IMR-90 (cell line): ENCODE results near the gene GHDC. TPM values are rescaled to one million over a fixed set of nuclear protein-coding genes. Genes with fewer than 3 reads are reported as not detected.

Source experiments
- ATAC-seq: fragments of 200-7000 bp; cut with Tn5 transposase; 2 replicates; pipeline ENCODE4 v1.9.1; 2020; ENCODE audit warnings: low read depth, mild to moderate bottlenecking, moderate library complexity
- BruUV-seq: library from RNA; stranded (reverse); fragments of 400-500 nt; replicated peaks from 2 replicates; lab custom pipeline; 2021; lab: Mats Ljungman, UMichigan
- CTCF ChIA-PET: fragments of 300-600 bp; formaldehyde crosslinking; extraction: SDS; loops from one replicate; lab custom pipeline; 2021; ENCODE audit warnings: antibody characterized with exemption; lab: Yijun Ruan, JAX
- POLR2A ChIA-PET: fragments of 300-600 bp; sonication (Branson Sonifier 250); formaldehyde crosslinking; loops from one replicate; lab custom pipeline; 2022; ENCODE audit warnings: antibody characterized with exemption; ENCODE audit not compliant: unreplicated experiment; lab: Charles Lee
- DNase-seq: peaks from one replicate; pipeline ENCODE4 v3.0.0; 2013
- H2AFZ ChIP-seq: replicated peaks from 2 replicates; pipeline ENCODE3; 2013; ENCODE audit warnings: low read length, mild to moderate bottlenecking; ENCODE audit not compliant: poor library complexity
- H2AK5ac ChIP-seq: 2 replicates; pipeline ENCODE4 v1.6.1; 2013; ENCODE audit warnings: low read depth, low read length, inconsistent platforms
- H2AK9ac ChIP-seq: replicated peaks from 2 replicates; pipeline ENCODE3; 2013; ENCODE audit warnings: mild to moderate bottlenecking, low read depth, low read length, moderate library complexity; ENCODE audit not compliant: poor library complexity
- H2BK120ac ChIP-seq: 2 replicates; pipeline ENCODE4 v1.6.1; 2013; ENCODE audit warnings: low read depth, low read length, inconsistent platforms
- H2BK15ac ChIP-seq: 3 replicates; pipeline ENCODE4 v1.6.1; 2013; ENCODE audit warnings: low read depth, low read length, inconsistent platforms
- H2BK20ac ChIP-seq: 2 replicates; pipeline ENCODE4 v1.6.1; 2013; ENCODE audit warnings: low read depth, mild to moderate bottlenecking, inconsistent platforms, low read length, moderate library complexity
- H2BK5ac ChIP-seq: 2 replicates; pipeline ENCODE4 v1.6.1; 2013; ENCODE audit warnings: mild to moderate bottlenecking, low read depth, low read length, inconsistent platforms; ENCODE audit not compliant: poor library complexity, severe bottlenecking
- H3K14ac ChIP-seq: replicated peaks from 2 replicates; pipeline ENCODE4 v1.6.1; 2013; ENCODE audit warnings: low read depth, low read length, inconsistent platforms
- H3K18ac ChIP-seq: 2 replicates; pipeline ENCODE4 v1.6.1; 2013; ENCODE audit warnings: low read depth, low read length, control low read depth
- H3K23ac ChIP-seq: 2 replicates; pipeline ENCODE4 v1.6.1; 2013; ENCODE audit warnings: low read depth, low read length, inconsistent platforms
- H3K27ac ChIP-seq: 2 replicates; pipeline ENCODE4 v1.5.1; 2013; ENCODE audit warnings: mild to moderate bottlenecking, control low read depth, low read length; ENCODE audit not compliant: insufficient read depth
- H3K27me3 ChIP-seq: 2 replicates; pipeline ENCODE4 v1.6.1; 2013; ENCODE audit warnings: low read length; ENCODE audit not compliant: control insufficient read depth, insufficient read depth
- H3K36me3 ChIP-seq: 2 replicates; pipeline ENCODE4 v1.6.1; 2013; ENCODE audit warnings: low read length, mixed read lengths; ENCODE audit not compliant: control insufficient read depth, insufficient read depth
- H3K4ac ChIP-seq: 2 replicates; pipeline ENCODE4 v1.6.1; 2013; ENCODE audit warnings: low read depth, low read length, inconsistent platforms
- H3K4me1 ChIP-seq: 2 replicates; pipeline ENCODE4 v1.6.1; 2013; ENCODE audit warnings: low read length, mixed read lengths; ENCODE audit not compliant: control insufficient read depth, insufficient read depth
- H3K4me2 ChIP-seq: 2 replicates; pipeline ENCODE4 v1.6.1; 2013; ENCODE audit warnings: low read depth, mild to moderate bottlenecking, control low read depth, low read length, moderate library complexity
- H3K4me3 ChIP-seq: 2 replicates; pipeline ENCODE4 v1.5.1; 2013; ENCODE audit warnings: low read depth, mild to moderate bottlenecking, control low read depth, low read length, moderate library complexity; ENCODE audit not compliant: insufficient read depth
- H3K56ac ChIP-seq: 2 replicates; pipeline ENCODE4 v1.6.1; 2013; ENCODE audit warnings: low read length, inconsistent platforms; ENCODE audit not compliant: insufficient read depth; ENCODE audit errors: extremely low read depth
- H3K79me1 ChIP-seq, 2 experiments: 2 replicates each; pipeline ENCODE4 v1.6.1; 2013; ENCODE audit warnings: low read length in 2 of 2, inconsistent platforms in 1 of 2, low read depth in 1 of 2
- H3K9ac ChIP-seq: 2 replicates; pipeline ENCODE4 v1.6.1; 2013; ENCODE audit warnings: low read depth, low read length, control low read depth
- H3K9me1 ChIP-seq: 2 replicates; pipeline ENCODE4 v1.6.1; 2013; ENCODE audit warnings: low read length, inconsistent platforms; ENCODE audit not compliant: insufficient read depth
- H3K9me3 ChIP-seq: 2 replicates; pipeline ENCODE4 v1.6.1; 2013; ENCODE audit warnings: low read length; ENCODE audit not compliant: control insufficient read depth, insufficient read depth
- H4K20me1 ChIP-seq: 2 replicates; pipeline ENCODE4 v1.6.1; 2013; ENCODE audit warnings: low read length, inconsistent platforms; ENCODE audit not compliant: insufficient read depth
- H4K5ac ChIP-seq: 2 replicates; pipeline ENCODE4 v1.6.1; 2013; ENCODE audit warnings: mild to moderate bottlenecking, low read depth, low read length, control low read depth
- H4K8ac ChIP-seq, 2 experiments: 2 replicates each; pipeline ENCODE4 v1.6.1; 2013; ENCODE audit warnings: low read depth in 2 of 2, low read length in 2 of 2, control low read depth in 1 of 2, inconsistent platforms in 1 of 2
- H4K91ac ChIP-seq: 2 replicates; pipeline ENCODE4 v1.6.1; 2013; ENCODE audit warnings: low read depth, low read length, inconsistent platforms; ENCODE audit not compliant: insufficient read depth
- CEBPB ChIP-seq: IDR thresholded peaks from 2 replicates; pipeline ENCODE4 v1.6.1; 2012; ENCODE audit warnings: low read depth, low read length, improper control_type of control experiment
- MAFK ChIP-seq: IDR thresholded peaks from 2 replicates; pipeline ENCODE4 v1.6.1; 2012; ENCODE audit warnings: low read depth, low read length, improper control_type of control experiment
- WGBS, 2 experiments: methylation state at CpG; one replicate each; pipeline versions ENCODE4 v1.1.5 to v1.1.7; 2013; ENCODE audit warnings: missing lambda C conversion rate in 2 of 2; ENCODE audit not compliant: insufficient read length in 1 of 2; ENCODE audit errors: extremely low coverage in 2 of 2; 5-methylcytosine and 5-hydroxymethylcytosine counted together
- dilution Hi-C: fragments of 300-500 bp; cut with HindIII; formaldehyde crosslinking; loops from one replicate; pipeline ENCODE4 v1.14.3; 2018; ENCODE audit warnings: low sequenced_read_pairs; ENCODE audit not compliant: unreplicated experiment
- in situ Hi-C: fragments of 300-500 bp; cut with MboI; formaldehyde crosslinking; loops from 3 replicates; pipeline ENCODE4 v1.14.3; 2019; ENCODE audit warnings: low sequenced_read_pairs, inconsistent platforms, mixed read lengths
- intact Hi-C: fragments of 100-400 bp; cut with micrococcal nuclease; formaldehyde crosslinking; loops from 2 replicates; pipeline ENCODE4 v1.10.0; 2022
- polyA plus RNA-seq, 3 experiments: library from polyadenylated mRNA; depleted of rRNA; stranded (reverse); fragments of >200 nt; gene quantifications; 2 replicates each; pipeline ENCODE4 v1.2.3, GENCODE V29; 2012; ENCODE audit warnings: low replicate concordance in 1 of 3
- total RNA-seq: library from RNA; depleted of rRNA; stranded (reverse); fragments of >200 nt; gene quantifications from 2 replicates; pipeline ENCODE4 v1.2.3, GENCODE V29; 2012
- TF ChIP-seq, protein P1 (sequence below): conservative IDR thresholded peaks from 2 replicates; pipeline ENCODE4 v1.5.1; 2012; ENCODE audit warnings: mild to moderate bottlenecking, low read depth, low read length, improper control_type of control experiment

GHDC gene
- total and polyA plus RNA-seq, 2 of the 4 experiments (the other 2 are of a cell fraction): 5.2 to 8.1 TPM

DNA sequence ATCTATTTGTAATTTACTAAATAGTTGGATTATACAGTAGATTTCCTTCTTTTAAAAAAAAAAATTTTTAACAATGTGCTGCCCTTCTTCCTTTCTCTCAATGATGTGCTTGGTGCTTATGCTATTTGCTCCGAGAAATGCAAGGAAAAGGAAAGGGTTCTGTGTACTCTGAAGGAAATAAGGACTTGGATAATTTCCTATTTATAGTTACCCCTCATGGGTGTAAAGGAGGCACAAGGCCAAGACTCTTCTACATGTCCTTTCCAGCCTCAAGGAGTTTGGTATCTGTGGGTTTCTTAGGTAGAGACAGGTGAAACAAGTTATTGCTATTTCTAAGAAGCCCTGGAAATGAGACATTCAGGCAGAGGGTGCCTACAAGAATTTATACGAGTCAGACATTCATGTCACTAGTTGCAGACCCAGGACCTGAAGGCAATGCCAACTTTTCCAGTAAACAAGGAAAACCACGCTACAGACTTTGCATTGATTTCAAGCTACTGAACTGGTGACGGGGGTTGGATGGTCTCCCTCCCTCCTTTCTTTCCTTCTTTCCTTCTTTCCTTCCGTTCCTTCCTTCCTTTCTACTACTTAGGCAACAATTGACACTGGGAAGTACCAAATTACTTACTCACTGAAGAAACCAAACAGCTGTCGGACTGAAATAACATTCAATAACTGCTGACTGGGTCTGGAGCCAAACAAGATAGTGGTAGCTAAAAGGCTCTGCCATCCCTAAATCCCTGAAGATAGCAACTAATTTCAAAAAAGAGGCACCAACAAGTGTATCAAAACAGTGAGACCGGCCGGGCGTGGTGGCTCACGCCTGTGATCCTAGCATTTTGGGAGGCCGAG, 33.8 kb upstream of the GHDC start:
- Histone ChIP-seq H3K9ac (no peak overlapping the region; the same call in 1 of the 2 replicates), H3K4me3 (no peak overlapping the region), H2AK5ac (no peak overlapping the region), H3K27ac (no peak overlapping the region), H4K8ac (no peak overlapping the region), H3K4ac (no peak overlapping the region), H2BK15ac (no peak overlapping the region), H3K18ac (no peak overlapping the region), H2AK9ac (no peak overlapping the region), H2BK20ac (no peak overlapping the region), H3K4me2 (peak overlapping the region; percentile 55), H3K79me1 (peaks cover 28 to 63% of the 10 kb centered on the region in 2 experiments), H2BK5ac (no peak overlapping the region), H3K9me3 (no peaks in the 10 kb centered on the region), H3K27me3 (no peaks in the 10 kb centered on the region), H2AFZ (no peak overlapping the region), H2BK120ac (no peak overlapping the region), H3K23ac (no peak overlapping the region), H3K9me1 (peaks cover 3% of the 10 kb centered on the region), H4K5ac (no peak overlapping the region), H3K4me1 (peaks cover 4% of the 10 kb centered on the region), H3K14ac (no peak overlapping the region), H3K36me3 (peaks cover 19% of the 10 kb centered on the region), H4K91ac (no peak overlapping the region), H4K20me1 (peaks cover 16% of the 10 kb centered on the region; the same call in 1 of the 2 replicates), H3K56ac (no peak overlapping the region)
- ChIA-PET CTCF (no interaction called here), POLR2A (interaction anchor here (0.6 kb wide), 2 partner anchors 48 to 191 kb away, joined by 4 to 5 read pairs; partner anchors contain the start of gene STAT5B)
- dilution Hi-C loops: no loop called here
- no TSS peak for BruUV-seq
- TF ChIP-seq CEBPB (0 out of 2 replicates have a peak, but pooled peaks have one; percentile 20), MAFK (peak; percentile 44)
- TF ChIP-seq, protein P1, sequence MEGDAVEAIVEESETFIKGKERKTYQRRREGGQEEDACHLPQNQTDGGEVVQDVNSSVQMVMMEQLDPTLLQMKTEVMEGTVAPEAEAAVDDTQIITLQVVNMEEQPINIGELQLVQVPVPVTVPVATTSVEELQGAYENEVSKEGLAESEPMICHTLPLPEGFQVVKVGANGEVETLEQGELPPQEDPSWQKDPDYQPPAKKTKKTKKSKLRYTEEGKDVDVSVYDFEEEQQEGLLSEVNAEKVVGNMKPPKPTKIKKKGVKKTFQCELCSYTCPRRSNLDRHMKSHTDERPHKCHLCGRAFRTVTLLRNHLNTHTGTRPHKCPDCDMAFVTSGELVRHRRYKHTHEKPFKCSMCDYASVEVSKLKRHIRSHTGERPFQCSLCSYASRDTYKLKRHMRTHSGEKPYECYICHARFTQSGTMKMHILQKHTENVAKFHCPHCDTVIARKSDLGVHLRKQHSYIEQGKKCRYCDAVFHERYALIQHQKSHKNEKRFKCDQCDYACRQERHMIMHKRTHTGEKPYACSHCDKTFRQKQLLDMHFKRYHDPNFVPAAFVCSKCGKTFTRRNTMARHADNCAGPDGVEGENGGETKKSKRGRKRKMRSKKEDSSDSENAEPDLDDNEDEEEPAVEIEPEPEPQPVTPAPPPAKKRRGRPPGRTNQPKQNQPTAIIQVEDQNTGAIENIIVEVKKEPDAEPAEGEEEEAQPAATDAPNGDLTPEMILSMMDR: no peak
- WGBS, 2 experiments: 61% methylated on average over 3 of the region's 11 CpGs; no CpG with 5 or more reads in 1 of the 2 experiments
- intact Hi-C loops: no loop called here
- ATAC-seq: peak; percentile 82
- peak; percentile 58 for DNase-seq
- in situ Hi-C loops: loop anchor here (10.0 kb wide), 1 partner anchor 297 kb away; no protein-coding TSS in a partner anchor
